Ishikawa (cell line): Measurements from ENCODE around the gene TM4SF5.

Source experiments
- CEBPB ChIP-seq: IDR thresholded peaks from 2 replicates; pipeline ENCODE4 v1.6.1; 2012
- EP300 ChIP-seq: IDR thresholded peaks from 2 replicates; pipeline ENCODE4 v1.6.1; 2012; ENCODE audit warnings: borderline replicate concordance
- RAD21 ChIP-seq: IDR thresholded peaks from 2 replicates; pipeline ENCODE4 v1.6.1; 2012; ENCODE audit warnings: low read depth
- TF ChIP-seq, protein P1 (sequence below): IDR thresholded peaks from 2 replicates; pipeline ENCODE4 v1.6.1; 2012
- TF ChIP-seq, protein P2 (sequence below): IDR thresholded peaks from 2 replicates; pipeline ENCODE4 v1.6.1; 2012
- TF ChIP-seq, protein P3 (sequence below): IDR thresholded peaks from 2 replicates; pipeline ENCODE4 v1.6.1; 2012; ENCODE audit warnings: low read depth, mild to moderate bottlenecking

DNA sequence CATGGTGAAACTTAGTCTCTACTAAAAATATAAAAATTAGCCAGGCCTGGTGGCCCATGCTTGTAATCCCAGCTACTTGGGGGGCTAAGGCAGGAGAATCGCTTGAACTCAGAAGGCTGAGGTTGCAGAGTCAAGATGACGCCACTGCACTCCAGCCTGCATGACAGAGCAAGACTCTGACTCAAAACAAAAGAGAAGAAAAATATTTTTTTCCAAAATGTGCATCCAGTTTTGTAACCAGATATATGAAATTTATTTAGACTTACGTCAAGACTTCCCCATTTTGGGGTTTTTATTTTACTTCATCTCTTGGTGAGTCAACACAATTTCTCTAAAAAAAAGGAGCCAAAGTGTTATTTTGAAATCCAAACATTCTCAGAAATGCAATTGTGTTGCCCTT lies 5.5 kb upstream of the TM4SF5 start:
- TF ChIP-seq EP300: no peak
- TF ChIP-seq RAD21: no peak
- TF ChIP-seq, protein P1, sequence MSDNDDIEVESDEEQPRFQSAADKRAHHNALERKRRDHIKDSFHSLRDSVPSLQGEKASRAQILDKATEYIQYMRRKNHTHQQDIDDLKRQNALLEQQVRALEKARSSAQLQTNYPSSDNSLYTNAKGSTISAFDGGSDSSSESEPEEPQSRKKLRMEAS: no peak
- no peak for TF ChIP-seq CEBPB
- TF ChIP-seq, protein P2, sequence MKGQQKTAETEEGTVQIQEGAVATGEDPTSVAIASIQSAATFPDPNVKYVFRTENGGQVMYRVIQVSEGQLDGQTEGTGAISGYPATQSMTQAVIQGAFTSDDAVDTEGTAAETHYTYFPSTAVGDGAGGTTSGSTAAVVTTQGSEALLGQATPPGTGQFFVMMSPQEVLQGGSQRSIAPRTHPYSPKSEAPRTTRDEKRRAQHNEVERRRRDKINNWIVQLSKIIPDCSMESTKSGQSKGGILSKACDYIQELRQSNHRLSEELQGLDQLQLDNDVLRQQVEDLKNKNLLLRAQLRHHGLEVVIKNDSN: no peak
- TF ChIP-seq, protein P3, sequence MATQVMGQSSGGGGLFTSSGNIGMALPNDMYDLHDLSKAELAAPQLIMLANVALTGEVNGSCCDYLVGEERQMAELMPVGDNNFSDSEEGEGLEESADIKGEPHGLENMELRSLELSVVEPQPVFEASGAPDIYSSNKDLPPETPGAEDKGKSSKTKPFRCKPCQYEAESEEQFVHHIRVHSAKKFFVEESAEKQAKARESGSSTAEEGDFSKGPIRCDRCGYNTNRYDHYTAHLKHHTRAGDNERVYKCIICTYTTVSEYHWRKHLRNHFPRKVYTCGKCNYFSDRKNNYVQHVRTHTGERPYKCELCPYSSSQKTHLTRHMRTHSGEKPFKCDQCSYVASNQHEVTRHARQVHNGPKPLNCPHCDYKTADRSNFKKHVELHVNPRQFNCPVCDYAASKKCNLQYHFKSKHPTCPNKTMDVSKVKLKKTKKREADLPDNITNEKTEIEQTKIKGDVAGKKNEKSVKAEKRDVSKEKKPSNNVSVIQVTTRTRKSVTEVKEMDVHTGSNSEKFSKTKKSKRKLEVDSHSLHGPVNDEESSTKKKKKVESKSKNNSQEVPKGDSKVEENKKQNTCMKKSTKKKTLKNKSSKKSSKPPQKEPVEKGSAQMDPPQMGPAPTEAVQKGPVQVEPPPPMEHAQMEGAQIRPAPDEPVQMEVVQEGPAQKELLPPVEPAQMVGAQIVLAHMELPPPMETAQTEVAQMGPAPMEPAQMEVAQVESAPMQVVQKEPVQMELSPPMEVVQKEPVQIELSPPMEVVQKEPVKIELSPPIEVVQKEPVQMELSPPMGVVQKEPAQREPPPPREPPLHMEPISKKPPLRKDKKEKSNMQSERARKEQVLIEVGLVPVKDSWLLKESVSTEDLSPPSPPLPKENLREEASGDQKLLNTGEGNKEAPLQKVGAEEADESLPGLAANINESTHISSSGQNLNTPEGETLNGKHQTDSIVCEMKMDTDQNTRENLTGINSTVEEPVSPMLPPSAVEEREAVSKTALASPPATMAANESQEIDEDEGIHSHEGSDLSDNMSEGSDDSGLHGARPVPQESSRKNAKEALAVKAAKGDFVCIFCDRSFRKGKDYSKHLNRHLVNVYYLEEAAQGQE: no peak
